ENCODE data around the gene RPL37.
"Not testable (repeated sequence)": the region's sequence is repeated elsewhere in the genome, so short reads cannot be mapped to it uniquely, and the experiment has no call there.

Gene RPL37

GRCh38 chr5:40797273-40798011 is 37.6 kb downstream of the RPL37 start:
- DNase-seq (ENCODE audit: low read depth in 2 of 2) = peak; percentile 50 to 59

DNA sequence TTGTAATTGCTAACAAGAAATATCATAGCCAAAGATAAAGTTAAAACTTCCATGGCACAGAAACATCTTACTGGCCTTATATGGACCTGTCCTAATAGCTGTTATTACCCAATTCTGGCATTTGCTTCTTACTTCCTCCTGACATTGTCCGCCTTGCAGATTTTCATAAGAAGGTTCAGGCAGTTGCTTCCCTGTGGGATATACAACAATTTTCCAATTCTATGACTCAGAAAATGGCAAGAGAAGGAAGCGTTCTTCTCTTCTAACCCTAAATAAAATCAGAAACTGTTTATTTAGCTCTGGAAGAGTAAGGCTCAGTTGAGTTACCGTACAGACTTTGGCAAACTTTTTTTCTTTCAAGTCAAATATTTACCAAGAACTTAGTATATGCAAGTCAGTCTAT is 38.5 kb downstream of the RPL37 start:
- no peak for DNase-seq (ENCODE audit: low read depth in 2 of 2)

DNA sequence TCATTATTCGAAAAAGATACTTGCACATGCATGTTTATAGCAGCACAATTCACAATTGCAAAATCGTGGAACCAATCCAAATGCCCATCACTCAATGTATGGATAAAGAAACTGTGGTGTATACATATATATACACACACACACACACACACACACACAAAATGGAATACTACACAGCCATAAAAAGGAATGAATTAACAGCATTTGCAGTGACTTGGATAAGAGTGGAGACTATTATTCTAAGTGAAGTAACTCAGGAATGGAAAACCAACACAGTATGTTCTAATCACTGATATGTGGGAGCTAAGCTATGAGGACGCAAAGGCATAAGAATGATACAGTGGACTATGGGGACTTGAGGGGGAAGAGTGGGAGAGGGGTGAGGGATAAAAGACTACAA is 40.1 kb downstream of the RPL37 start:
- DNase-seq (ENCODE audit: low read depth in 2 of 2) = not testable (repeated sequence)

DNA sequence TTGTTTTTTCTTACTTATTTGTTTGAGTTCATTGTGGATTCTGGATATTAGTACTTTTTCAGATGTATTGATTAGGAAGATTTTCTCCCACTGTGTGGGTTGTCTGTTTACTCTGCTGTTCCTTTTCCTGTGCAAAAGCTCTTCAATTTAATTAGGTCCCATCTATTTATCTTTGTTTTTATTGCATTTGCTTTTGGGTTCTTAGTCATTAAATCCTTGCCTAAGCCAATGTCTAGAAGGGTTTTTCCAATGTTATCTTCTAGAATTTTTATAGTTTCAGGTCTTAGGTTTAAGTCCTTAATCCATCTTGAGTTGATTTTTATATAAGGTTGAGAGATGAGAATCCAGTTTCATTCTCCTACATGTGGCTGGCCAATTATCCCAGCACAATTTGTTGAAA is 40.7 kb downstream of the RPL37 start:
- not testable (repeated sequence) for DNase-seq (ENCODE audit: low read depth in 2 of 2)

DNA sequence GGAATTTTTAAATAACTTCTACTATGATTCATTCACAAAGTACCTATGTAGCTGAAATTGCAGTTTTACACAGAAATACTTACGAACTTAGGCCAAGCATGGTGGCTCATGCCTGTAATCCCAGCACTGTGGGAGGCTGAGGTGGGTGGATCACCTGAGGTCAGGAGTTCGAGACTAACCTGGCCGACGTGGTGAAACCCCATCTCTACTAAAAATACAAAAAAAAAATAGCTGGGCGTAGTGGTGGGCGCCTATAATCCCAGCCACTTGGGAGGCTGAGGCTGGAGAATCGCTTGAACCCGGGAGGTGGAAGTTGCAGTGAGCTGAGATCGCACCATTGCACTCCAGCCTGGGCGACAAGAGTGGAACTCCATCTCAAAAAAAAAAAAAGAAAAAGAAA is 42.3 kb downstream of the RPL37 start:
- DNase-seq (ENCODE audit: low read depth in 2 of 2) = not testable (repeated sequence)

GRCh38 chr5:40791715-40792139 is 43.3 kb downstream of the RPL37 start:
- DNase-seq (ENCODE audit: low read depth in 2 of 2) = no peak

- no peak for DNase-seq (ENCODE audit: low read depth in 2 of 2)
Observed at GRCh38 chr5:40790947-40791593, 44.0 kb downstream of the RPL37 start.

DNA sequence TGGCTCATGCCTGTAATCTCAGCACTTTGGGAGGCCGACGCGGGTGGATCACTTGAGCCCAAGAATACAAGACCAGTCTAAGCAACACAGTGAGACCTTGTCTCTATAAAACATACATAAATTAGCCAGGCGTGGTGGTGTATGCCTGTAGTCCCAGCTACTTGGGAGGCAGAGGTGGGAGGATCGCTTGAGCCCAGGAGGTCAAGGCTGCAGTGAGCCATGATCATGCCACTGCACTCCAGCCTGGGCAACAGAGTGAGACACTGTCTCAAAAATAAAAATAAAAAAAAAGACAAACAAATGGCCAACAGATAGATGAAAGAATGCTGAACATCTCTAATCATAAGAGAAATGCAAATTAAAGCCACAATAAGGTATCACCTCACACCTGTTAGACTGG is 46.1 kb downstream of the RPL37 start:
- not testable (repeated sequence) for DNase-seq (ENCODE audit: low read depth in 2 of 2)

DNA sequence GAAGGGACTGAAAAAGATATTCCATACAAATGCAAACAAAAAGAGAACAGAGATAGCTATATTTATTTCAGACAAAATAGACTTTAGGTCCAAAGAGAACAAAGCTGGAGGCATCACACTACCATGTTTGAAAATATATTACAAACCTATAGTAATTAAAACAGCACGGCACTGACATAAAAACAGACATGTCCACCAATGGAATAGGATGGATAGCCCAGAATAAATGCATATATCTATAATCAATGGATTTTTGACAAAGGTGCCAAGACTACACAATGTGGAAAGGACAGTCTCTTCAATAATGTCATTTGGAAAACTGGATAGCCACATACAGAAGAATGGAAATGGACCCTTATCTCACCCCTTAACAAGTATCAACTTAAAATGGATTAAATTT is 47.0 kb downstream of the RPL37 start:
- no peak for DNase-seq (ENCODE audit: low read depth in 2 of 2)

DNA sequence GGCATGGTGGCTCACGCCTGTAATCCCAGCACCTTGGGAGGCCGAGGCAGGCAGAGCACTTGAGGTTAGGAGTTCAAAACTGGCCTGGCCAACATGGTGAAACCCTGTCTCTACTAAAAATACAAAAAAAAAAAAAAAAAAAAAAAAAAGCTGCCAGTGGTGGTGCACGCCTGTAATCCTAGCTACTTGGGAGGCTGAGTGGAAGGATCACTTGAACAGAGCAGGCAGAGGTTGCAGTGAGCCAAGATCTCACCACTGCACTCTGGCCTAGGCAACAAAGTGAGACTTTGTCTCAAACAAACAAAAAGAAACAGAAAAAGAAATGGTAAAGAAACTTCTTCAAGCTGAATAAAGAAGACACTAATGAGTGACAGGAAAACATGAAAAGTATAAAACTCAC is 48.4 kb downstream of the RPL37 start:
- not testable (repeated sequence) for DNase-seq (ENCODE audit: low read depth in 2 of 2)

DNA sequence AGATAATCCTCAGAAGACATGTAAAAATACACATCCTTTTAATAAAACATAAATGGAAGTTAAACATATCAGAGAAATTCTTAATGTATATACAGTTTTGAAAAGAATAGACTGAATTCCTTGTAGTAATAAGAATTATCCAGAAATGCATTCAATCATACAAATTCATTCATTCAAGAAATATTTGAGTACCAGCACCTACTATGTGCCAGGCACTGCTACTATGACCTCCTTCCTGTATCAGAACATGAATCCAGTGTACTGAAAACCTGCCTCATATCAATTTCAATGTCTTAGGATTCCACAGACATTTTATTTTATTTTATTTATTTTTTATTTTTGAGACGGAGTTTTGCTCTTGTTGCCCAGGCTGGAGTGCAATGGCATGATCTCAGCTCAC is 50.1 kb downstream of the RPL37 start:
- no peak for DNase-seq (ENCODE audit: low read depth in 2 of 2)

- no peak for DNase-seq (ENCODE audit: low read depth in 2 of 2)
Observed at GRCh38 chr5:40784027-40784653, 50.9 kb downstream of the RPL37 start.

DNA sequence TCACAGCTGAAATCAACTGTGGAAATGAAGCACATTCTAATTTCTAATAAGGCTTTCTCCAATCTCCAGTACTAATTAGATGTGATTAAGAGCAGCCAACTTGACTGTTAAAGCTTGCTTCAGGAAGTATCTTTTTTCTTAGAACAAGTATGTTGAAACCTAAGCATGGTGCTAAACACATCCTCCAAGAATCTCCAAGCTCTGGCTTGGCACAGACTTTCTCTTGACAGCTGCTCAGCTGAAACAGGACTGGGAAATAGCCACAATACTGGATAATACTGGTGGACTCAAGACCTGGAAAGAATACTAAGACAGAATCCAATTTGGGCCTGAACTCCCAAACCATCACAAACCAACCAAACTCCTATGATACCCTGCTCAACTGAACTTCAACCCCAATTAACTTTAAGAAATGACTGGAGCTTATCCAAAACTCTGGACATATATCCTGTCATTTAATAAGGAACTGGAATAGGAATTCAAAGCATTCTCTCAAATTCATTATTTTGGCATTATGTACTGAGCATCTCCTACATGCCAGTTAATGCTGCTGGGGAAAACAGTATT is 53.1 kb downstream of the RPL37 start:
- DNase-seq (ENCODE audit: low read depth in 2 of 2) = no peak

GRCh38 chr5:40780858-40781257 is 54.2 kb downstream of the RPL37 start:
- DNase-seq (ENCODE audit: low read depth in 2 of 2) = no peak

DNA sequence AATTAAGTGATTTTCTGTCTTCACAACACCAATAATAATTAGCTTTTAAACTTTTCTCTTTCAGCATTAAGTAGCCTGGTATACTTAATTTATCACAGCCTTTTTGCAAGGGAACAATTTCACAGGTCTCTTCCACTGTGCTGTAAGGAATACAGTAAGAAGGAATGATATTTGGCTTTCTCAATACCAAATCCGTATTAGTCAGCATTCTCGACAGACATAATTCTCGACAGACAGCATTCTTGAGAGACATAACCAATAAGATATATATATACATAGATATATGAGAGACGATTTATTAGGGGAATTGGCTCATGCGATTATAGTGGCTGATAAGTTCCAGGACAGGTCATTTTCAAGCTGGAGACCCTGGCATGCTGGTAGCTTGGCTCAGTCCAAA is 54.8 kb downstream of the RPL37 start:
- no peak for DNase-seq (ENCODE audit: low read depth in 2 of 2)

DNA sequence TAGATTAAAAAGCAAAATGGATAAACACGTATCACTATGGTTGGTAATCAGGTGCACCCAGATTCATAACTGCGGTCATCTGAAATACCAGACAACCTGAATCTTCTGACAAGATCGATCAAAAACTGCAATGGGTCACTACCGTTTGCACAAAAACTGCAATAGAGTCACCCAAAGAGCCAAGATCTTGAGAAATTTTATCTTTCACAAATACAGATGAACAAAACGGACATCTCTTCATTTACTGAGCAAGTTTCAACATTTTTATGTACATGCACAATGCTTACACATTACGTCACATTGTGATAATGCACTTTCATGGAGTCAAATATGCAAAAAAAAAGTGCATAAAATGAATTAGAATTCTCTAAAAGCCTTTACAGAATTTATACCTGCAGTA is 55.5 kb downstream of the RPL37 start:
- DNase-seq (ENCODE audit: low read depth in 2 of 2) = no peak

GRCh38 chr5:40778133-40778532 is 56.9 kb downstream of the RPL37 start:
- no peak for DNase-seq (ENCODE audit: low read depth in 2 of 2)

DNA sequence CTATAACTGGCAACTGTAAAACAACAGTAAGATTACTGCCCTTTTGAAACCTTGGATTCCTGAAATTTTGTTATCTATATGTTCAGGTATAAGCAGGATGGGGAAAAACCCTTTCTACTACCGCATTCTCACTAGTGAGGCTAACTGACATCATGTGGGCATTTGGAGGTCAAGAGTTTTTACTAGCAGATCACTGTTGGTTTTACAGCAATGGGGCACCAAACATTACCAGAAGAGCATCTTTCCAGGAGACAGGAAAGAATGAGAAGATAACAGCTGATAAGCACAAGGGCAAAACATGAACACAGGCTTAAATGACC is 58.4 kb downstream of the RPL37 start:
- DNase-seq (ENCODE audit: low read depth in 2 of 2) = no peak

DNA sequence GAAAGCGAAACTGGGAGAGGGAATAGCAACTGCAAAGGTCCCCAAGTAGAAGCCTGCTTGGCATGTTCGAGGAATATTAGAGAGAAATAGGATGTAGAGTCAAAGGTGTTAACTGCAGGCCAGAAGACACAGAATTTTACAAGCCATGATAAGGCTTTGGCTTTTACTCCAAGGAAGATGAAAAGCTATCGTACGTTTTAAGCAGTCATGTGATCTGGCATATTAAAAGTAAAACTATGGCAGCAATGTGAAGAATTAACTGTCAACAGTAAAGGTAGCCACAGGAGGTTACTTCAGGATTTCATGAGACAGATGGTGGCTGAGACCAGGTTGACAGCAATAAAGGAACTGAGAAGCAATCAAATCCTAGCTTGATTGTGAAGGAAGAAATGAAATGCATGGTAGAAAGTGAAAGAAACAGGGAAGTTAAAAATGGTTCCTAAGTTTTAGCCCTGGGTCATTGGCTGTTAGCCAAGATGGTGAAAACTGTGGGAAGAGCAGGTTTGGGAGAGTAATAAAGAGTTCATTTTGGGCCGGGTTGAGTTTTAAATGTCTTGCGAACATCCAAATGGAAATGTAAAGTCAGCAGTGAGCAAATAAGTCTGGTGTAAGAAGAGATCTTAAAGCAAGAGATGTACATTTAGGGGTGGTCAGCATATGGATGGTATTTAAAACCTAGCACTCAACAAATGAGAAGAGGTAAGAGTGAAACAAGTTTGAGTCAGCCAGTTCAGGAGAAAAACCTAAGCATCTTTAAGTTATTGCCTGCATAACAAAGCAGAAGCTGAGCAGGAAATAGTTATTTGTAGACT is 59.0 kb downstream of the RPL37 start:
- DNase-seq (ENCODE audit: low read depth in 2 of 2) = no peak
